Sigmoid colon (tissue), 4 donors: Measurements from ENCODE around the gene PFDN6.

ENCODE experiments used
- EP300 ChIP-seq, 4 donors: sonication (generic); formaldehyde crosslinking; IDR thresholded peaks; one replicate each; pipeline ENCODE4 v1.6.1; 2017; ENCODE audit warnings: antibody characterized with exemption in 4 of 4
- POLR2A ChIP-seq, 2 donors: fragments of 450-650 bp; IDR thresholded peaks; one replicate each; pipeline ENCODE4 v1.6.1; 2016; ENCODE audit warnings: antibody characterized with exemption in 2 of 2, mild to moderate bottlenecking in 2 of 2, moderate library complexity in 2 of 2
- POLR2AphosphoS5 ChIP-seq, 4 donors: sonication (generic); formaldehyde crosslinking; IDR thresholded peaks; one replicate each; pipeline ENCODE4 v1.6.1; 2017; ENCODE audit warnings: antibody characterized with exemption in 4 of 4
- TF ChIP-seq, protein P1 (sequence below), 4 experiments: fragments of 450-650 bp in 3 of 4; fragments of 200-600 bp in 1 of 4; IDR thresholded peaks; one replicate each; pipeline ENCODE4 v1.5.1; 2016 to 2019; ENCODE audit warnings: antibody characterized with exemption in 4 of 4, mild to moderate bottlenecking in 3 of 4, moderate library complexity in 2 of 4

DNA sequence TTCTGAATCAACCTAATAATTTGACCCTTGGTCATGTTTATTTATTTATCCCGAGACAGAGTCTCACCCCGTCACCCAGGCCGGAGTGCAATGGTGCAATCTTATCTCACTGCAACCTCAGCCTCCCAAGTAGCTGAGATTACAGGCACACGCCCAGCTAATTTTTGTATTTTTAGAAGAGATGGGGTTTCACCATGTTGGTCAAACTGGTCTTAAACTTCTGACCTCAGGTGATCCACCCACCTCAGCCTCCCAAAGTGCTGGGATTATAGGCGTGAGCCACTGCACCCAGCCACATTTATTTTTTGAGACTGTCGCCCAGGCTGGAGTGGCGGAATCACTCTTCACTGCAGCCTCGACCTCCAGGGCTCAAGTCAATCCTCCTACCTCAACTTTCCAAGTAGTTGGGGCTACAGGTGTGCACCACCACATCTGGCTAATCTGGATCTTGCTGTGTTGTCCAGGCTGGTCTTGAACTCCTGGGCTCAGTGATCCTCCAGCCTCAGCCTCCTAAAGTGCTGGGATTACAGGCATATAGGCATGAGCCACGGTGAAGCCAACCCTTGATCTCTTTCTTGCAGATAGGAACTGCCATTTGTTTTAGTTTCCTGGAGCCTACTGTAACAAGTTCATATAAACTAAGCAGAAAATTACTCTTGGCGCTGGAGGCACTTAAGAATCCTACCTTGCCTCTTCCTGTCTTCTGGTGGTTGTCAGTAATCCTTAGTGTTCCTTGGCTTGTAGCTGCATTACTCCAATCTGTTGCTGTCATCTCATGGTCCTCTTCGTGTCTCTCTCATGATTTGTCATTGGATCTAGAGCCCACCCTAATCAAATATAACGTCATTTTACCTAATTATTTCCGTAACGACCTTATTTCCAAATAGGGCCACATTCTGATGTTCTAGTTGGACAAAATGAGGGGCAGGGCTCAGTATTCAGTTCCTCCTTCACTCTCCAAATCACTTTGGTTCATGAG is 15.2 kb upstream of the PFDN6 start:
- TF ChIP-seq, protein P1, sequence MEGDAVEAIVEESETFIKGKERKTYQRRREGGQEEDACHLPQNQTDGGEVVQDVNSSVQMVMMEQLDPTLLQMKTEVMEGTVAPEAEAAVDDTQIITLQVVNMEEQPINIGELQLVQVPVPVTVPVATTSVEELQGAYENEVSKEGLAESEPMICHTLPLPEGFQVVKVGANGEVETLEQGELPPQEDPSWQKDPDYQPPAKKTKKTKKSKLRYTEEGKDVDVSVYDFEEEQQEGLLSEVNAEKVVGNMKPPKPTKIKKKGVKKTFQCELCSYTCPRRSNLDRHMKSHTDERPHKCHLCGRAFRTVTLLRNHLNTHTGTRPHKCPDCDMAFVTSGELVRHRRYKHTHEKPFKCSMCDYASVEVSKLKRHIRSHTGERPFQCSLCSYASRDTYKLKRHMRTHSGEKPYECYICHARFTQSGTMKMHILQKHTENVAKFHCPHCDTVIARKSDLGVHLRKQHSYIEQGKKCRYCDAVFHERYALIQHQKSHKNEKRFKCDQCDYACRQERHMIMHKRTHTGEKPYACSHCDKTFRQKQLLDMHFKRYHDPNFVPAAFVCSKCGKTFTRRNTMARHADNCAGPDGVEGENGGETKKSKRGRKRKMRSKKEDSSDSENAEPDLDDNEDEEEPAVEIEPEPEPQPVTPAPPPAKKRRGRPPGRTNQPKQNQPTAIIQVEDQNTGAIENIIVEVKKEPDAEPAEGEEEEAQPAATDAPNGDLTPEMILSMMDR (IDR thresholded peaks at IDR 0.05): no peak
- no peak for TF ChIP-seq POLR2A (IDR thresholded peaks at IDR 0.05)
- TF ChIP-seq POLR2AphosphoS5 (IDR thresholded peaks at IDR 0.05): no peak
- TF ChIP-seq EP300 (IDR thresholded peaks at IDR 0.05): no peak
